Spleen (tissue), 7 donors: Measurements from ENCODE around the gene G2E3.

ENCODE experiments used
- POLR2A ChIP-seq, 3 donors: fragments of 450-650 bp; IDR thresholded peaks; one replicate each; pipeline ENCODE4 v1.5.1; 2017; ENCODE audit warnings: antibody characterized with exemption in 3 of 3, mild to moderate bottlenecking in 1 of 3
- POLR2AphosphoS5 ChIP-seq, 3 donors: sonication (generic); formaldehyde crosslinking; IDR thresholded peaks; one replicate each; pipeline ENCODE4 v1.5.1; 2017; ENCODE audit warnings: antibody characterized with exemption in 3 of 3
- TF ChIP-seq, protein P1 (sequence below), 11 experiments: fragments of 200-600 bp in 7 of 11; fragments of 450-650 bp in 4 of 11; sonication (generic) in 4 of 11; IDR thresholded peaks in 8 of 11; conservative IDR thresholded peaks in 3 of 11; 1 replicate in 7 of 11; 2 replicates in 4 of 11; pipeline versions ENCODE4 v1.4.0 to v1.8.0; 2016 to 2021; ENCODE audit warnings: antibody characterized with exemption in 11 of 11, inconsistent platforms in 4 of 11, mild to moderate bottlenecking in 1 of 11
- donor health status: DM: no; HTN: no; CAD: no; lungs with moderate emphysema.
- donor health status: DM: no; HTN: no; CAD: no.
- donor health status: DM: no; HTN: no; CAD: no.

DNA sequence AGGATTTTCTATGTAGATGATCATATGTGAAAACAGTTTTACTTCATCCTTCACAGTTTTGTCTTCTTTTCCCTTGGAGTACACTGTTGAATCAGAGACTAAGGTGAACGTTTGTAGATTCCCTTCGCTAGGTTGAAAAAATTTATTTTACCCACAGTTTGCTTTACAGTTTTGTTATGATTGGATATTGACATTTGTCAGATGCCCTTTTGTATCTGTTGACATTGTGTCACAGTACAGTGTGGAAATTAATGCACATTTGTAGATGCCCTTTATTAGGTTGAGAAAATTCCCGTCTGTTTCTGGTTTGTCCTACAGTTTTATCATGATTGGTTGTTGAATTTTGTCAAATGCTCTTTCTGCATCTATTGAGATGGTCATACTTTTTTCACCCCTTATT lies 13.3 kb downstream of the G2E3 start:
- no peak for TF ChIP-seq POLR2AphosphoS5 (IDR thresholded peaks at IDR 0.05)
- TF ChIP-seq, protein P1, sequence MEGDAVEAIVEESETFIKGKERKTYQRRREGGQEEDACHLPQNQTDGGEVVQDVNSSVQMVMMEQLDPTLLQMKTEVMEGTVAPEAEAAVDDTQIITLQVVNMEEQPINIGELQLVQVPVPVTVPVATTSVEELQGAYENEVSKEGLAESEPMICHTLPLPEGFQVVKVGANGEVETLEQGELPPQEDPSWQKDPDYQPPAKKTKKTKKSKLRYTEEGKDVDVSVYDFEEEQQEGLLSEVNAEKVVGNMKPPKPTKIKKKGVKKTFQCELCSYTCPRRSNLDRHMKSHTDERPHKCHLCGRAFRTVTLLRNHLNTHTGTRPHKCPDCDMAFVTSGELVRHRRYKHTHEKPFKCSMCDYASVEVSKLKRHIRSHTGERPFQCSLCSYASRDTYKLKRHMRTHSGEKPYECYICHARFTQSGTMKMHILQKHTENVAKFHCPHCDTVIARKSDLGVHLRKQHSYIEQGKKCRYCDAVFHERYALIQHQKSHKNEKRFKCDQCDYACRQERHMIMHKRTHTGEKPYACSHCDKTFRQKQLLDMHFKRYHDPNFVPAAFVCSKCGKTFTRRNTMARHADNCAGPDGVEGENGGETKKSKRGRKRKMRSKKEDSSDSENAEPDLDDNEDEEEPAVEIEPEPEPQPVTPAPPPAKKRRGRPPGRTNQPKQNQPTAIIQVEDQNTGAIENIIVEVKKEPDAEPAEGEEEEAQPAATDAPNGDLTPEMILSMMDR (IDR thresholded peaks at IDR 0.05 in 8 of 11, conservative IDR thresholded peaks at IDR 0.05 in 3 of 11), result no peak
- no peak for TF ChIP-seq POLR2A (IDR thresholded peaks at IDR 0.05)
